MCF 10A (cell line): ENCODE data around the gene MIOX. TPM values are rescaled to one million over a fixed set of nuclear protein-coding genes. Genes with fewer than 3 reads are reported as not detected.

Experiments used
- BruUV-seq: library from RNA; stranded (reverse); fragments of 400-500 nt; replicated peaks from 2 replicates; lab custom pipeline; 2021; lab: Mats Ljungman, UMichigan
- CTCF ChIA-PET: fragments of 300-600 bp; sonication (Branson Sonifier 250); formaldehyde crosslinking; extraction: SDS; loops from one replicate; lab custom pipeline; 2021; ENCODE audit warnings: antibody characterized with exemption, inconsistent platforms; lab: Yijun Ruan, JAX
- POLR2A ChIA-PET: fragments of 300-600, 350-650 bp; sonication (Branson Sonifier 250); formaldehyde crosslinking; extraction: SDS; loops from one replicate; lab custom pipeline; 2020; ENCODE audit warnings: antibody characterized with exemption, inconsistent platforms; lab: Yijun Ruan, JAX
- DNase-seq: peaks from one replicate; pipeline ENCODE4 v3.0.0-alpha.2; 2018; ENCODE audit not compliant: unreplicated experiment
- H3K27ac Mint-ChIP-seq: one replicate; pipeline ENCODE4 v1.8.0; 2022; ENCODE audit warnings: mild to moderate bottlenecking, low read depth, mixed read lengths; ENCODE audit not compliant: unreplicated experiment
- H3K27me3 Mint-ChIP-seq: one replicate; pipeline ENCODE4 v1.8.0; 2022; ENCODE audit warnings: mixed read lengths; ENCODE audit not compliant: insufficient read depth, unreplicated experiment
- H3K36me3 Mint-ChIP-seq: one replicate; pipeline ENCODE4 v1.8.0; 2022; ENCODE audit warnings: mild to moderate bottlenecking, moderate library complexity, mixed read lengths; ENCODE audit not compliant: insufficient read depth, unreplicated experiment
- H3K4me1 Mint-ChIP-seq: one replicate; pipeline ENCODE4 v1.8.0; 2022; ENCODE audit warnings: mixed read lengths; ENCODE audit not compliant: insufficient read depth, unreplicated experiment
- H3K4me3 Mint-ChIP-seq: one replicate; pipeline ENCODE4 v1.8.0; 2022; ENCODE audit warnings: mild to moderate bottlenecking, moderate library complexity, mixed read lengths; ENCODE audit not compliant: unreplicated experiment
- H3K9me3 Mint-ChIP-seq: one replicate; pipeline ENCODE4 v1.8.0; 2022; ENCODE audit warnings: mixed read lengths; ENCODE audit not compliant: unreplicated experiment
- intact Hi-C: fragments of 100-400 bp; cut with micrococcal nuclease; formaldehyde crosslinking; loops from 2 replicates; pipeline ENCODE4 v1.14.1; 2022
- total RNA-seq: library from RNA; stranded (reverse); gene quantifications from 2 replicates; pipeline ENCODE4 v1.2.3, GENCODE V29; 2022
- TF ChIP-seq, protein P1 (sequence below): fragments of 200-600 bp; IDR thresholded peaks from one replicate; pipeline ENCODE4 v1.8.0; 2022; ENCODE audit warnings: antibody characterized with exemption, mild to moderate bottlenecking; ENCODE audit not compliant: unreplicated experiment

The MIOX gene
- total RNA-seq, 1 experiment from 2014 or later = 0.63 TPM

DNA sequence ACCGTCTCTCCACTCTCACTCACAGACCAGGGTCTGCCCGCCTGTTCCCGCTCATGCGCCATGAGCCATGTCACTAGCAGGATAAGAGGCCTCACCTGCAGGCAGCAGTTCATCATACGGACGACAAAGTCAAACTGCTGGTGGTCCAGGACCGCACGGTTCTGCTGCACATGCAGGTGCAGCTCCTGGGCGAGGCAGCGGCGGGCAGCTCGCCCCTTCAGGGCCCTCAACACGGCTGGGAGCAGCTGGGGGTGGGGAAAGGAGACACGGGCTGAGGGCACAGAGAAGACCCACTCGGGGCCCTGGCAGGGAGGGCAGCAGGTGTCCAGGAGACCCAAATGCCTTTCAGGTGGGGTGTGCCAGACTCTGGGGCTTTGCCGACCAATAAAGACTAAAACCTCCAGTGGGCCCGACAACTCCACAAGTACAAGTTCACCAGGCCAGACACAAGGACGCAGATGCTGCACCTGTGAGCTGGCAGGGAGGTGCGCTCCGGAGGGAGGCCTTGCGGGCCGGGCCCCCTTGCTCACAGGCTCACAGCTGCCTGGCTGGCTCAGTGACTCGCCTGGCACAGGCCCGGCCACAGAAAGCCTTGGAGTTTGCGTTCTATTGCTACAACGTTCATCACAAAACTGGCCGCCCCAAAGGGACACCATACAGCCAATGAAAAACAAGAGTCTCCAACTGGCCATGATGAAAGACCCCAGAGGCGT is 23.3 kb upstream of the MIOX start:
- H3K27ac Mint-ChIP-seq = no peak overlapping the region
- H3K9me3 Mint-ChIP-seq = no peaks in the 10 kb centered on the region
- no peak for DNase-seq
- ChIA-PET POLR2A (interaction anchor here (0.7 kb wide), 1 partner anchor 20 kb away, joined by 3 read pairs; no protein-coding TSS in a partner anchor), CTCF (interaction anchor here (0.6 kb wide), 2 partner anchors 328 to 1665 kb away, joined by 3 to 4 read pairs; no protein-coding TSS in a partner anchor)
- TF ChIP-seq, protein P1, sequence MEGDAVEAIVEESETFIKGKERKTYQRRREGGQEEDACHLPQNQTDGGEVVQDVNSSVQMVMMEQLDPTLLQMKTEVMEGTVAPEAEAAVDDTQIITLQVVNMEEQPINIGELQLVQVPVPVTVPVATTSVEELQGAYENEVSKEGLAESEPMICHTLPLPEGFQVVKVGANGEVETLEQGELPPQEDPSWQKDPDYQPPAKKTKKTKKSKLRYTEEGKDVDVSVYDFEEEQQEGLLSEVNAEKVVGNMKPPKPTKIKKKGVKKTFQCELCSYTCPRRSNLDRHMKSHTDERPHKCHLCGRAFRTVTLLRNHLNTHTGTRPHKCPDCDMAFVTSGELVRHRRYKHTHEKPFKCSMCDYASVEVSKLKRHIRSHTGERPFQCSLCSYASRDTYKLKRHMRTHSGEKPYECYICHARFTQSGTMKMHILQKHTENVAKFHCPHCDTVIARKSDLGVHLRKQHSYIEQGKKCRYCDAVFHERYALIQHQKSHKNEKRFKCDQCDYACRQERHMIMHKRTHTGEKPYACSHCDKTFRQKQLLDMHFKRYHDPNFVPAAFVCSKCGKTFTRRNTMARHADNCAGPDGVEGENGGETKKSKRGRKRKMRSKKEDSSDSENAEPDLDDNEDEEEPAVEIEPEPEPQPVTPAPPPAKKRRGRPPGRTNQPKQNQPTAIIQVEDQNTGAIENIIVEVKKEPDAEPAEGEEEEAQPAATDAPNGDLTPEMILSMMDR = no peak
- no peak overlapping the region for H3K4me3 Mint-ChIP-seq
- no peaks in the 10 kb centered on the region for H3K4me1 Mint-ChIP-seq
- H3K27me3 Mint-ChIP-seq = no peaks in the 10 kb centered on the region
- no TSS peak for BruUV-seq
- peaks cover 35% of the 10 kb centered on the region for H3K36me3 Mint-ChIP-seq
- intact Hi-C loops = no loop called here

DNA sequence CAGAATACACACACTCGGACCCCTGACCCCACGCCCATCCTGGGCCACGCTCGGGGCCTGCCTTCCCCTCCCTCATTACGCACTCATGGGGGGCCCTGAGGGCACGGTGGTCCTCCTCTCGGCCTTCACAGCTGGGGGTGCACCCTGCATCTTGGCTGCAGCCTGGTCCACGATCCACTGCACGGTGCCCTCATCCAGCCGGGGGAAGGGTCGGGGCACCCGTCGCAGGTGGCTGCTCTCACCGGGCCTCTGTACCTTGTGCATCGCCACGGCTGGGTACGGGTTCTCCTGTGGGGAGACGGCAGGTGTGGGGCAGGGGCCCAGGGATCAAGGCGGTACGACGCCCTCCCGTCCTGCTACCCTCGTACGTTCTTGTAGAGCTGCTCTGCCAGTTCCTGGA is 22.2 kb upstream of the MIOX start:
- intact Hi-C loops = no loop called here
- H3K27me3 Mint-ChIP-seq = no peaks in the 10 kb centered on the region
- H3K9me3 Mint-ChIP-seq = no peaks in the 10 kb centered on the region
- no peak overlapping the region for H3K4me3 Mint-ChIP-seq
- no peak for DNase-seq
- H3K36me3 Mint-ChIP-seq = peaks cover 36% of the 10 kb centered on the region
- no peaks in the 10 kb centered on the region for H3K4me1 Mint-ChIP-seq
- BruUV-seq = no TSS peak
- ChIA-PET CTCF (interaction anchor here (0.6 kb wide), 1 partner anchor 128 kb away, joined by 3 read pairs; no protein-coding TSS in a partner anchor), POLR2A (no interaction called here)
- H3K27ac Mint-ChIP-seq = no peak overlapping the region
- TF ChIP-seq, protein P1 = no peak

DNA sequence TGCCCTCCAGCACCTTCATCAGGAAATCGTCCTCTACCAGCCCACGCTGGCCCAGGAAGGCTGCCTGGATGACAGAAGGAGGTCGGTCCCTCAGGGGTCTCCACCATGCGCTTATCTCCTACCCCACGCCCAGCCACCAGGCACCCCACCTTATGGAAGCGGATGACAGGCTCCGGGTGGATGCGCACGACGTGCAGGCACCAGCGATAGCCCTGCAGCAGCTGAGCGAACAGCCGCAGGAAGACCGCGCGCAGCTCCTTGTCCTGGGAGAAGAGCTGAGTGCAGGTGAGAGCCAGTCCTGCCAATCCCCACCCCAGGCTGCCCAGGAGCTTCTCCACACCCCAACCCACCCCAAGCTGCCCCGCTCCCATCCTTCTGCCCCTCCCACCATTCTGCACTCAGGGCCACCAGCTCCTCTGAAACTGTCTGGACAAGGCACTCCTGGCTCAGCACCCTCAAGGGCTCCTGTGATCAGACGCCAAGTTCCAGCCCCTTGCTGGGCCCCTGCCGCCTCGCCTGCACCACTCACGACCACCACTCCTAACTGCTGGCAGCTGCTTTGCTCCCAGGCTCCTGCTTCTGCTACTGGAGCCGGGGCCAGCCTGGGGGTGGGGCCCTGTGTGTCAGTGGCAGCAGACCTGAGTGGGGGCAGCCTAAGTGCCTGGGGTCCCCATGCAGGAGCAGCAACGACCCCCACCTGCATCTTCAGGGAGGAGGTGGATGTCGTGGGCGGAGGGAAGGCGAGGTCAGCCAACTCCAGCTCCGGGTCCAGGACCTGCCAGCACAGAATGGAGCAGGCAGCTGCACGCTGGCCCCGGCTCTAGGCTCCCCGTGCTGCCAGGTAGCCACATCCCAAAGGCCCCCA is 21.4 kb upstream of the MIOX start:
- CTCF ChIA-PET = interaction anchor here (0.5 to 0.7 kb wide), 4 partner anchors 26 to 214 kb away, joined by 3 read pairs; no protein-coding TSS in a partner anchor
- H3K27me3 Mint-ChIP-seq = no peaks in the 10 kb centered on the region

More for the DNA sequence above, 21.4 kb upstream of the MIOX start:
- TF ChIP-seq, protein P1 = no peak
- POLR2A ChIA-PET = no interaction called here
- H3K4me3 Mint-ChIP-seq = no peak overlapping the region
- peaks cover 38% of the 10 kb centered on the region for H3K36me3 Mint-ChIP-seq
- peaks cover under 1% of the 10 kb centered on the region for H3K4me1 Mint-ChIP-seq
- BruUV-seq = no TSS peak
- intact Hi-C loops = no loop called here
- no peaks in the 10 kb centered on the region for H3K9me3 Mint-ChIP-seq
- no peak overlapping the region for H3K27ac Mint-ChIP-seq
- DNase-seq = no peak
